NCI-H187 treated with DMSO at 0.1 percent for 48 hours (cell line): Measurements from ENCODE around the gene NTF3.

Source experiments
- DNase-seq: peaks from one replicate; lab custom pipeline; 2025; lab: John Stamatoyannopoulos, UW

The NTF3 gene

GRCh38 chr12:5456906-5457305 is 25.0 kb downstream of the NTF3 start:
- DNase-seq: no peak

DNA sequence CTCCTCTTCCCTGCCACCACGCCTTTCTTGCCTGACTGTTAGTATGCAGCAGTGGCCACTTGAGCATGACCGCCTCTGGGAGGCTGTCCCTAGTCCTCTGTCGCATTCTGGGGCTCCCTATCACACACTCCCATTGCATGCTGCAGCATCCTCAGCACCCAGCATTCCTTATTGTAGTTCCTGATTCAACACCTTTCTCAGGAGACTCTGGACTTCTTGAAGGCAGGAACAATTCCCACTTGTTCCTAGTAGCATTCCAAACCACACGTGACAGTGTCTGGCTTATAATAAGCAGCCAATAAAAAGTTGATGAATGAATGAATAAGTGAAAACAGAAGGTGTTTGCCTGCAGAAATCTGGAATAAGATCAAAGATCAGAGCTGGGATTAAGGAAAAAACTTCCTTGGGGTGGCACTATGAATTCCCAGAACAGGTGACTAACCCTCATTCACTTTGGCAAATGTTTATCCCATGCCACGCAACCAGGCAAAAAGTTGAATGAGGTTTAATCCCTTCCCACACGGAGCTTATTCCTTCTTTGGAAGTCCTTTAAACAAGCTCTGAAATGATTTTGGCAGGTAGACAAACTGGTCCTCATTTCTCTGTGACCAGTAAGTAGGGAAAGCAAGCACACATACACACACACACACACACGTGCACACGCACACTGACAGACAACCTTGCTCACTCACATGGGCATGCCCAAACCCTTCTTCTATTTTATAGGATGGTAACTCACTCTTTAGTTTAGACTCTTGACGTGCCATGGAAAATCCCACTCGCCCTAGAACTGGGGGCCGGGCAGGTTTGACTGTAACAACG is 26.5 kb downstream of the NTF3 start:
- no peak for DNase-seq

GRCh38 chr12:5459051-5459782 is 27.3 kb downstream of the NTF3 start:
- no peak for DNase-seq

DNA sequence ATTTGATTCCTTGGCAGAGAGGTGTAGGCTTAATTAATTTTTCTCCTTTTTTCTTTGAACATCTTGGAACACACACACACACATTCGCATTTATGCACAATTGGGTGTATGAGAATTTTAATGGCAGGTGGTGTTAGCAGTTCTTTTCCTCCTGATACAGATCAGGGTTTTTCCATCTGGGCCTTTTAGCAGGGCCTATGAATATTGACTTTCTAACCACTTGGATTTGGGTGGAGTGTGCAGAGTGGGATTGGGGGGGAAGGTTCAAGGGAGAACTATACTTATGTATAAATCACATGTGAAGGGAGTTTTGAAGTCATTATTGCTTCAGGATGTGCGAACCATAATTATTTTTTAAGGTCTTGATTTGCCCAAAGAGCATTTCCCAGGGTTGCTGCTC is 28.9 kb downstream of the NTF3 start:
- DNase-seq: no peak

- no peak for DNase-seq
Observed at GRCh38 chr12:5461966-5462365, 30.1 kb downstream of the NTF3 start.

GRCh38 chr12:5464096-5464495 is 32.2 kb downstream of the NTF3 start:
- no peak for DNase-seq

DNA sequence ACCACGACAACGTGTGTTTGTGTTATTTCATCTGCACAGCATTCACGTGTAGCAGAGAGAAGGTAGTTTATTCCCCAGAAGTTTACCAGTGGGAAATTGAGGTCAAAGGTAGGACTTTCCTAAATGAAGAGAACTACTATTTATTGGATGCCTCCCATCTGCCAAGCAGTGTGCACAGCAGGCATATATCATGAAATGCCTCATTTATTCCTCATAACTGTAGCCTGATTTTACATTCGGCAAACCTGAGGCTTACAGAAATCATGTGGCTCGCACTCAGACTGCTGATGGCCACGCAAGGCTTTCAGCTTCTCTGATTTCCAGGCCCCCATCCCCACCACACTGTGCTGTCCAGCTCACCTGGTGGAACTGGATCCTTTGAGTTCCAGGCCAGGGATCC is 33.5 kb downstream of the NTF3 start:
- DNase-seq: no peak

DNA sequence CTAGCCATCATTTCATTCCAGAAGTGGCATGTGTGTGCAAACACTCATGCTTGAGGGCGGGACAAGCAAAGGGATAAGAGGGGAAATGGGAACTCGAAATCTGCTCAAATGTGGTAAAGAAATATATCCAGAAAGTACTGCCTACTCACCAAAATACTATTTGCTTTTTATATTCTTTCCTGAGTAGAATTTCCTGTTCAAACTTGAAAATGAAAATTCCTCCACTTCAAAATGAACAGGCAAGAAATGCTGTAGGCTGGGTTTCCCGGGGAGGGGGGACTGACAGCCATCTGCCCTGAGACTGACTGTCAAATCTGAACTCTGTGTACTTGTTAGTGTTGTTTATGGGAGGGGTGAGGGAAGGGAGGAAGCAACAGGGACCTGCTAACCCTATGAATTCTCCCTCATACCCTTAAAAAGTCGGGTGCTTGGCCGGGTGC is 34.6 kb downstream of the NTF3 start:
- DNase-seq: no peak

DNA sequence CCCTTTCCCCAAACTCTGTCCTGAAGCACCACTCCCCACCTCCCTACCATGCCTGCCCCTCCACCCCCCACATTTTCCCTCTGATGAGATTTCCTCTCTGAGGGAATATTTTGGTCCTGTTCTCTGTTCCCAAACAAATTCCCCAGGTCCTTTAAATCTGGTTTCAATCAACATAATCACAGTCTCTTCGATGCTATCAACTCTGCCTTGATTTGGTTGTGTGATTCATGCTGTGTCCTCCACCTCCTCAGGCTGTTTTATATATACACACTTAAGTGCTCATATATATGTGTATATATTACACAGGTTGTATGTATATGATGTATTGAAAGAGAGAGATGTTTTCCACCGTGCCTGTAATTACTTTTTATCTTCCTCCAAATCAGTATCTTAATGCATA is 36.0 kb downstream of the NTF3 start:
- no peak for DNase-seq

DNA sequence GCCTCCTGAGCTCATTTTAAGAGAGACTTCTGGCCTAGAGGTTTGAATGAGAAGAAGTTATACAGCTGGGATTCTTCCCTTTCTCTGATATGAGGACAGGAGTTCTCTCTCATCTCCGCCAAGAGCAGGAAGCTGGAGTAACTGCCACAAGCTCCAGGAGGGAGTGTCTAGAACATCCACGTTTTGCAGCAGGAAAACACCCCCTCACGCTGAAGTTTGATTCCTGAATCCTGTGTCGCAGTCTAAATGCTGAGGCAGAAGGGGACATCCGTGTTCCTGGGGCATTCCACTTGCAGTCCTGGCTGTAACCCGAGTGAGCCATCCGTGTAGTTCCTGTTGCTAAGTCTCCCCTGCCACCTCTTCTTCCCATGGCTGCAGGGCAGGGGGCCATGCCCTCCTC is 38.3 kb downstream of the NTF3 start:
- no peak for DNase-seq

- no peak for DNase-seq
Observed at GRCh38 chr12:5470703-5471102, 38.8 kb downstream of the NTF3 start.

- no peak for DNase-seq
Observed at GRCh38 chr12:5473076-5473782, 41.3 kb downstream of the NTF3 start.

GRCh38 chr12:5473783-5474116 is 41.8 kb downstream of the NTF3 start:
- no peak for DNase-seq

GRCh38 chr12:5476356-5476755 is 44.4 kb downstream of the NTF3 start:
- DNase-seq: no peak

DNA sequence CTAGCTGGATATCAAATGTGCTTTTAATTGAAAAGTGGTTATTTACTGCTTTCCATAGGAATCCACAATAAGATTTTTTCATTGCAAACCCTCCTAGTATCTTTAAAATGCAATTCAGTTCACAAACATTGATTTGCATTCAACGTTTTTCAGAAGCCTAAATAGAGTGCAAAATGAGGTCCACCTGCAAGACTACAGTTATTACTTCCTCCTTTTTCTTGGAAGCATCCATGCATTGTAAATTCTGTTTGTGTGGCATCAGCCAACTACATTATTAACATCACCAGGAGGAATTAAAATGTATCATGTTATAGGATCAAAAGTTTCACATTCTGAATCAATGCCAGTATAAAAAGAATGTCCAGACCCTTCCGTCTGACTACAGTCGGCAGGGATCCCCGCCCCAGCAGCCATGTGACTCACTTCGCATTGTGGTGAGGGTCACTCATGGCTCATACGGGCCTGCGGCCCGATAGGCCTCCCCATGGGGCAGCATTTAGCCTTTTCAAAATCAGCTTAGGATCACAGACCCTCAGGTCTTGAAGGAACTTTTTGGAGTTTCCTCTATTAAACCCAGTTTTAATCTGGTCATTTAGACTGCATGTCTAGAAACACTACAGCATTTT is 46.3 kb downstream of the NTF3 start:
- DNase-seq: no peak

GRCh38 chr12:5479761-5480160 is 47.9 kb downstream of the NTF3 start:
- DNase-seq: no peak

- peak; percentile 10 for DNase-seq
Observed at GRCh38 chr12:5480218-5480937, 48.5 kb downstream of the NTF3 start.

DNA sequence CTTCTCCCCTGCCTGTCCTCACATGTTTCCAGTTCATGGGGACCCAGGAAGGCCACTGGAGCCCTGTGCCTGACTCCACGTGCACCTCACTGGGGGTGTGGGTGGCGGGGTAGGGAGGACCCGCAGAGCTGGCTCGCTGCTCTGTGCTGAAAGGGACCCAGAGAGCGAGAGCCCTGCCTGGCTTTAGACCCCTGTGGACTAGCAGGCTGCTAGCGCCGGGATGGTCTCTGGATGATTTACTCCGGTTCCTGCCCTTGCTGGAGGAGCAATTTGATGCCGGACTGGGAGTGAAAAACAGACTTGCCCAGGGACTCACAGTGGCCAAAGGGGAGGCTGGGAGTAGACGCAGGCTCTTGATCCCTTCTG is 49.0 kb downstream of the NTF3 start:
- no peak for DNase-seq

DNA sequence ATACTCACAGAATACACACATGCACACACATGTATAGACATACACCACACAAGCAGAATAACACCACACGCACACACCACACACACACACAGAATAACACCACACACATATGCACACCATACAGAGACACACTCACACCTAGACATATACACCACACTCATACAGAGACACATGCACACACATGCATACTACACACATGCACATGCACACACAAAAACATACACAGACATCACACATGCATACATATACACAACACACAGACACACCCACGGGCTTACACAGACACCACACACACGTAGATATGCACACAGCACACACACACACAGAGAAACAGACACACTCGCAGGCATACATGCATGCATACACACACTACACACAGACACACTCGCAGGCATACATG is 49.7 kb downstream of the NTF3 start:
- DNase-seq: no peak

DNA sequence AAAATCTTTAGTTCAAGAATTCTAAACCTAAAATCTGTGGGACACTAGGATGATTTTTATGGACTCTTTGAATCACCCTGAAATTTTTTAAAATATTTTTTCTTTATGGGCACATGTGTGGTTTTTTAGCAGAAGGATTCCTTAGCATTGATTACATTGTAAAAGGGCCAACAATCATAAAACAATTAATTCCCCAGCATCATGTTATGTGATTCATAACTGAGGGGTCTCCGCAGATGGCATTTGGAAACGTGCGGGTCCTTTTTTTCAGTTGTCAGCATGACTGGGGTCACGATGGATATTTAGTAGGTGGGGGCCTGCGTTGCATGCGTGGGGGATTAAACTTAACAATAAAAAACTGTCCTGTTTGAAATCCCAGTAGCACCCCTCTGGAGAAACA is 52.5 kb downstream of the NTF3 start:
- DNase-seq: no peak

DNA sequence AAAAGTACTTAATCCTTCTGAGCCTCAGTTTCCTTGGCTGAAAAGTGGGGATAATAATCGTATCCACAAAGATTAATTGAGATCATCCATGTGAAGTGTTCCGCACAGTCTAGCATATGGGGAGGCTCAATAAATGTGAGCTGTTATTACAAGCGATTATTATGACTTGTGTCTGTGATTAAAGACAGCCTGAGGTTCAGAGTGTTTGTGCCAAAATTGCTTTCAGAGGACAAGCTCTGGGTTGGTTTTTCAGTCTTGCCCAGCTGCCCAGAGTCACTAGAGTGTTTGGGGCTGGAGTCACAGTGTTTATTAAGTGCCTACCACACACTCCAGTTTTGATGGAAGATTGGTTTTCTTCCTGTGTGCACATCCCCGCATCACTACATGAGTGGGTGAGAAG is 53.5 kb downstream of the NTF3 start:
- DNase-seq: no peak

GRCh38 chr12:5487076-5487475 is 55.2 kb downstream of the NTF3 start:
- DNase-seq: no peak
